Esophagus (tissue), 2 donors: ENCODE measurements around the gene RETREG1. TPM values are rescaled to one million over a fixed set of nuclear protein-coding genes. Genes with fewer than 3 reads are reported as not detected.

Experiments
- H3K27ac ChIP-seq, 2 donors: one replicate each; pipeline ENCODE4 v1.5.1; 2013; ENCODE audit warnings: low read depth in 2 of 2, mild to moderate bottlenecking in 2 of 2, inconsistent platforms in 1 of 2, low read length in 1 of 2, moderate library complexity in 1 of 2
- H3K27me3 ChIP-seq, 2 donors: one replicate each; pipeline ENCODE4 v1.6.1; 2013; ENCODE audit warnings: low read length in 2 of 2, control low read depth in 1 of 2, mild to moderate bottlenecking in 1 of 2; ENCODE audit not compliant: insufficient read depth in 2 of 2, control insufficient read depth in 1 of 2
- H3K36me3 ChIP-seq, 2 donors: one replicate each; pipeline ENCODE4 v1.6.1; 2013; ENCODE audit warnings: low read length in 1 of 2; ENCODE audit not compliant: control insufficient read depth in 2 of 2, insufficient read depth in 2 of 2
- H3K4me1 ChIP-seq, 2 donors: one replicate each; pipeline ENCODE4 v1.6.1; 2013; ENCODE audit warnings: low read length in 1 of 2; ENCODE audit not compliant: control insufficient read depth in 2 of 2, insufficient read depth in 2 of 2
- H3K4me3 ChIP-seq, 2 donors: one replicate each; pipeline ENCODE4 v1.5.1; 2013; ENCODE audit warnings: low read length in 2 of 2, mild to moderate bottlenecking in 2 of 2, low read depth in 1 of 2, moderate library complexity in 1 of 2
- H3K9me3 ChIP-seq, 2 donors: one replicate each; pipeline ENCODE4 v1.6.1; 2013; ENCODE audit warnings: mild to moderate bottlenecking in 2 of 2, low read depth in 1 of 2, low read length in 1 of 2, moderate library complexity in 1 of 2; ENCODE audit not compliant: control insufficient read depth in 2 of 2, insufficient read depth in 1 of 2
- WGBS, 2 donors: extraction: QIAGEN DNeasy Blood & Tissue Kit; methylation state at CpG; one replicate each; pipeline ENCODE4 v1.1.7; 2013; 5-methylcytosine and 5-hydroxymethylcytosine counted together
- polyA plus RNA-seq, 2 donors: library from polyadenylated mRNA; stranded (reverse); fragments of 200-250 nt; gene quantifications; one replicate each; pipeline ENCODE4 v1.2.3, GENCODE V29; 2013
- donor health status: healthy with polysubstance abuse.
- donor health status: Bipolar disorder and iron deficiency.

RETREG1 gene
- polyA plus RNA-seq, 2 donors: 1.0 TPM

DNA sequence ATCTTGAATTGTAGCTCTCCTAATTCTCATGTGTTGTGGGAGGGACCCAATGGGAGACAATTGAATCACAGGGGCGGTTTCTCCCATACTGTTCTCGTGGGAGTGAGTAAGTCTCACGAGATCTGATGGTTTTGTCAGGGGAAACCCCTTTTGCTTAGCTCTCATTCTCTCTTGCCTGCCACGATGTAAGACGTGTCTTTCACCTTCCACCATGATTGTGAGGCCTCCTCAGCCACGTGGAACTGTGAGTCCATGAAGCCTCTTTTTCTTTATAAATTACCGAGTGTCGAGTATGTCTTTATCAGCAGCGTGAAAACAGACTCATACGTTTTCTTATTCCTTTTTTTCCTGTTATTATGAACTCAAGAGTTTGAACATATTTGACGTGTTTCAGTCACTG is 39.1 kb downstream of the RETREG1 start:
- Histone ChIP-seq H3K4me3 (no peak overlapping the region), H3K36me3 (no peaks in the 10 kb centered on the region), H3K27ac (no peak overlapping the region), H3K9me3 (no peaks in the 10 kb centered on the region), H3K27me3 (no peaks in the 10 kb centered on the region), H3K4me1 (no peaks in the 10 kb centered on the region)
- WGBS, 2 donors: 89% methylated on average over 11 of the region's 11 CpGs

DNA sequence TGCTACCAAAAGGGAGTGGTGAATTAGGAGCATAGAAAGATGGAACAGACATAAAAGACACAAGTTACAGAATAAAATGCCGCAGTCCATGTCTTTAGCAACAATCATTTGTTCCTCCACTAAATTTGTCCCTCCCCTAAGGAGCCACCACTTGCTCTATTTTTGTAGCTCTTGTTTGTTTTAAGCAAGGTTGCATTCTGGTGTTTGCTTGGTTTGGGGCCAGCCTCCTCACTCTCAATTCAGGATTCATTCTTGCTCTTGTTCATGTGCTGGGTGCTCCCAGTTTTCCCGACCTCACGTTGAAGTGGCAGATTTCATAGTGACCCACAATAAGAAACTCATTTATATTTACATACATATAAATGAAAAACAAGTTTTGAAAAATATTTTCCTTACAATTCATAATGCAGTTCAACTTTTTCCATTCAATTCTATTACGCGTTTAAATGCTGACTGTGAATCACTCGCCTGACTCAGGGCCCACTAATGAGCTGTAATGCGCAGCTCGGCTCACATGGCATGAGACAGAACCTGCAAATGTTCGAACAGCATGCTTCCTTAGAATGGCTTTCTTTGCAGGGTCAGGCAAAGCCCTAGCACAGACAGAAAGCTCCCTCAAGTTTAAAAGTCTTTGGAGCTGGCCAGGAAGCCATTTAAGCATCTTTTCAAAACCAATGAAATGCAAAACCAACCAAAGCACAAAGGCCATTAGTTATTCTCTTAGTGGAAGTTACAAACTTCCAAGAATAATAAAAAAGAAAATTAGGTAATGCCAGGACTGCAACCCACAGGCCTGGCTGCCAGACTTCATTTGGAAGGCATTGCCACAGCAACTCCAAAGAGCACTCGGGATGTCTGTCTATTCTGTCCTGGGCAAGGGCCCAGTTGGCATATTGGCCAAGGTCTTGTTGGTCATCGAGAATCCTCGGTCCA is 41.7 kb downstream of the RETREG1 start:
- Histone ChIP-seq H3K36me3 (no peaks in the 10 kb centered on the region), H3K27me3 (no peaks in the 10 kb centered on the region), H3K4me1 (no peaks in the 10 kb centered on the region), H3K4me3 (no peak overlapping the region), H3K9me3 (no peaks in the 10 kb centered on the region), H3K27ac (peak overlapping the region in 1 of 2 donors; percentile 0)
- 60 to 67% methylated on average over 12 of the region's 12 CpGs for WGBS, 2 donors

DNA sequence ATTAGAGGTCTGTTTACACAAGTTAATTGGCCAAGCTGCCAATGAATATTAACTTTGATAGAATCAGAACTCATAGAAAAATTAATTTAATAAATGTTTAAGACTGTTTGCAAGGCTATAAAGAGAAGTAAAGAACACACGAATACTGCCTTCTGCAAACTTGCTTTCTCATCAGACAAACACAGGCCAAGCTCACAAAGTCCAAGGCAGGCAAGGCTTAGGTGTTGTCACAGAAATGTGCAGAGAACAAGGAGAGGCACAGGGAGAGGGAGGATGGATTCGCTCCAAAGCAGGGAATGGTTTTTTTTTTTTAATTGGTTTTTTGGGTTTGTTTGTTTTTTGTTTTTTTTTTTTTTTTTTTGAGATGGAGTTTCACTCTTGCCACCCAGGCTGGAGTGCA is 43.4 kb downstream of the RETREG1 start:
- Histone ChIP-seq H3K4me1 (no peaks in the 10 kb centered on the region), H3K27ac (no peak overlapping the region), H3K4me3 (no peak overlapping the region), H3K36me3 (no peaks in the 10 kb centered on the region), H3K9me3 (no peaks in the 10 kb centered on the region), H3K27me3 (no peaks in the 10 kb centered on the region)
- WGBS, 2 donors: 66 to 75% methylated on average over 2 of the region's 2 CpGs

DNA sequence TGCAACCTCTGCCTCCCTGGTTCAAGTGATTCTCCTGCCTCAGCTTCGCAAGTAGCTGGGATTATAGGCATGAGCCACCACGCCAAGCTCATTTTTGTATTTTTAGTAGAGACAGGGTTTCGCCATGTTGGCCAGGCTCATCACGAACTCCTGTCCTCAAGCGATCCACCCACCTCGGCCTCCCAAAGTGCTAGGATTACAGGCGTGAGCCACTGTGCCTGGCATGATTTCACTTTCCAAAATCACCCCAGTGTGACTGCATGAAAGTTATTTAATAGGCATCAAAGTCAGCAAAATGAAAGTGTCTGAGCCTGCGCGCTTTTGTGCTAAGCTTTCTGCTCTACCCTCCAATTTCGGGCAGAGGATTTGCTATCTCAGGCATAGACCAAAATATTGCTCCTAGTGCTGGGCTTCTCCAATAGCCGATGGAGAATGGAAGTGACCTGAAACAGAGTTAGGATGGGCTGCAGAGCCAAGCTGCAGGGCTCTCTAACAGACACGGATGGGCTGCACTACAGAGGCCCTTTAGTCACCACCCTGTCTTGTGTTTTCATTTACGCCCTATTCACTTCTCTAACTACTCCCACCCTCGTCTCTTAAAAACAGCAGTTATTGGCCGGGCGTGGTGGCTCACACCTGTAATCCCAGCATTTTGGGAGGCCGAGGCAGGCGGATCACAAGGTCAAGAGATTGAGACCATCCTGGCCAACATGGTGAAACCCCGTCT is 44.3 kb downstream of the RETREG1 start:
- WGBS, 2 donors: 93 to 95% methylated on average over 19 of the region's 19 CpGs
- no peaks in the 10 kb centered on the region for H3K27me3 ChIP-seq
- no peaks in the 10 kb centered on the region for H3K9me3 ChIP-seq
- H3K4me3 ChIP-seq: no peak overlapping the region
- no peaks in the 10 kb centered on the region for H3K36me3 ChIP-seq
- no peak overlapping the region for H3K27ac ChIP-seq
- H3K4me1 ChIP-seq: no peaks in the 10 kb centered on the region

DNA sequence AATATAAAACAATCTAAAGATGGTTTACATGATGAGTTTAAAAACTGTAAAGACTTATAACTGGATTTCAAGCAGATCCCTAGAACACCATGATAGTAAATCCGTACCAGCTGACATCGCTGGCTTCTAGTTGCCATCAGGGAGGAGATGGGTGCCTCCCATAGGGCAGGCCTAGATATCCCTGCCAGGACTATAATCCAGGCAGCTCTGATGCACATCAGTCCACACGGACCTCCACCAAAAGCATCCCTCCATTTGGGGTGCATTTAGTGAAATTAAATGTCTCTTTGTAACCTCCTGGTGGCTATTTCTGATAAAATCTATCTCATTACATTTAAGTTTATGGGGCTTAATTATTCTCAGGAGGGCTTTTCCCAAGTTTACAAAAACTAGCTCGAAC is 45.8 kb downstream of the RETREG1 start:
- no peaks in the 10 kb centered on the region for H3K36me3 ChIP-seq
- WGBS, 2 donors: 77 to 85% methylated on average over 4 of the region's 4 CpGs
- H3K4me1 ChIP-seq: no peaks in the 10 kb centered on the region
- H3K27me3 ChIP-seq: no peaks in the 10 kb centered on the region
- no peak overlapping the region for H3K4me3 ChIP-seq
- H3K9me3 ChIP-seq: no peaks in the 10 kb centered on the region
- H3K27ac ChIP-seq: no peak overlapping the region

DNA sequence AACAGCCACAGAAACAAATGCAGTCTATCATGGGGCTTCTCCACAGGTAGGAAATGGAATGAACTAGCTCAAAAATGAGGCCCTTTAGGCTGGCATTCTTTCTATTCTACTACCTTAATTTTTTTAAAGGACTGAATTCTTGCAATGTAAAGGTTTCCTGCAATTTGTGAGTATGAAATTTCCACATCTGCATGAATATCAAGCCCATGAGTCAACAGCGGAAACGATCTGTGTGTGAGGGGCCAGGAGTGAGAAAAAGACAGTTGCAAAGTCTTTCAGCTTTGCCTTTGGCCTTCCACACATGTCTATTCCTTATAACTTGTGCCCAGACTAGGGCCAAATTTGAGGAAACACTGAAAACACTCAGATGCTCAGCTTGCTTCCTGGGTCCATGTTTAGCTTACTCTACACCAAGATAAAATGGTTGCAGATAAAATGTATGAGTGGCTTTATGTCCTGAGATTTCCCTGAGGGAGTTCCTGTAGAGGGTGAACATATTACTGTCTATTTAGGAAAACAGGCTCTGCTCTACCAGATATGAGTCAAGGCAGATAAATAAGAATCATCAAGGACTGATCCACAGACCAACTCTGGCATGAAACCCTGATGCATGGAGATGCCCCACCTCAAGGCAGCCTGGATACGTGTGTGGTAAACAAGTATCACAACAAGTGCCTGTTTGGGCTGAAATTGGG is 46.5 kb downstream of the RETREG1 start:
- Histone ChIP-seq H3K9me3 (no peaks in the 10 kb centered on the region), H3K27ac (no peak overlapping the region), H3K4me3 (no peak overlapping the region), H3K27me3 (no peaks in the 10 kb centered on the region), H3K36me3 (no peaks in the 10 kb centered on the region), H3K4me1 (no peaks in the 10 kb centered on the region)
- WGBS, 2 donors: 76 to 84% methylated on average over 3 of the region's 3 CpGs

DNA sequence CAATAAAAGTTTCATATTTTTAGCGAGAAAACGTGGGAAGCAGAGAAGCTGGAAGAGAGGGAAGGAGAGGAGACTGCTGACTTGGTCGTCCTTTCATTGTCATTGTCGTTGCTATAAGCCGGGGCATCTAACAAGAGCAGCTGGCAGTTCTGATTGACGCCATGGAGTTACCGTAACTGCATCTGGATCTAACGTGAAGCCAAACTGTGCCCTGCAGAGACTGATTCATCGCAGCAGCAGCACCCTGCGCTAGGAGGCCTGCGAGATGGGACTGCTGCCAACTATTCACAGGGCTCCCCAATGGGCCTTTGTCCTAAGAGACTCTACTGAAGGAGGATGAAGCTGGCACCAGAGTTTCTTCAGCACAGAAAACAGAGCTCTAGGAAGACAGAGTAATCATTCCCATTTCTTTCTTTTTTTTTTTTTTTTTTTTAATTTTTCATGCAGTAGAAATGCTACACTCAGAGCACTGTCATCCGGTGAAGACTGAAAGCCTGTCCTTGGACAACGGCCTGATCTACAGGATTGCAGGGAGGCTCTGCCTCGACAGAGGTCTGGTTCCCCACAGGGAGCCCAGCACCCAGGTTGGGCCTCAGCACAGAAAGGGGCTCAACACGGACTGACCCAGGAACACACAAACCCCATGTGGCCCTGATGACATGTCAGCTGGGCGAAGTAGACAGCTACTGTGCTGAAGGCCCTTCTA is 47.8 kb downstream of the RETREG1 start:
- no peak overlapping the region for H3K4me3 ChIP-seq
- H3K27ac ChIP-seq: no peak overlapping the region
- no peaks in the 10 kb centered on the region for H3K9me3 ChIP-seq
- 62 to 65% methylated on average over 16 of the region's 16 CpGs for WGBS, 2 donors
- H3K27me3 ChIP-seq: no peaks in the 10 kb centered on the region
- H3K4me1 ChIP-seq: no peaks in the 10 kb centered on the region
- H3K36me3 ChIP-seq: no peaks in the 10 kb centered on the region

DNA sequence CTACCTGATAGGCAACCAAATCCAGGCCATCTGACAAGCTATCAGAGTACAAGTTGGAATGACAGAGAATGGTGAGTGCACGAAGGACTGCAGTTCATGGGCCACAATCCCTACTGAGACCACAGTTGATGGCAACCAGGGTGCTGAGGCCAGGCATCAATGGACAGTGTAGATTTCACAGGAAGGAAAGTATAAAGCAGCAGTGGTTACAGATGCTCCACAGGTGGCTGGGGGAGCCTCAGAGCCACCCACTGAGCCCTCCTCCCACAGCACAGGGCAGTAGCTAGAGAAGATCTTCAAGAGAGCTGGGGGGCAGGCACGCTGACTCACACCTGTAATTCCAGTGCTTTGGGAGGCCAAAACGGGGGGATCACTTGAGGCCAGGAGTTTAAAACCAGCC is 49.4 kb downstream of the RETREG1 start:
- Histone ChIP-seq H3K9me3 (no peaks in the 10 kb centered on the region), H3K36me3 (no peaks in the 10 kb centered on the region), H3K27me3 (no peaks in the 10 kb centered on the region), H3K4me3 (no peak overlapping the region), H3K27ac (no peak overlapping the region), H3K4me1 (no peaks in the 10 kb centered on the region)
- WGBS, 2 donors: 89 to 94% methylated on average over 3 of the region's 3 CpGs

DNA sequence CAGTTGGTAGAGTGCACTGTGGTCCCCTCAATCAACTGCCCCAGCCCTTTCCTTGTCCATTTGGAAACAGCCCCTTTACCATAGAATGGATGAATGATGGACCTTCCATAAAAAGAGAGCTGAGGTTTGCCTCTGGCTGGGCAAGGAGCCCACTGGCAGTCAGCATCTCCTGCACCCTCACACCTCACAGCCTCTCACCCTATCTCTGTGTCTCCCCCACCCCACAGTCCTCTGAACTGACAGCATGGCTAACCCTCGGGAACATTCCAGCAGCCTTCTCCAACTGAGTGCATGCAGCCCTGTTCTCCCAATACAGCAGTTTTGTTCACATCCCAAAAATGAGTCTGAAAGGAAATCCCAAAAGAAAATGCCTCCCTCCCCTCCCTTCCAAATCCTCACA is 51.7 kb downstream of the RETREG1 start:
- Histone ChIP-seq H3K27me3 (no peaks in the 10 kb centered on the region), H3K4me1 (no peaks in the 10 kb centered on the region), H3K4me3 (no peak overlapping the region), H3K9me3 (no peaks in the 10 kb centered on the region), H3K36me3 (no peaks in the 10 kb centered on the region), H3K27ac (no peak overlapping the region)
- 84 to 88% methylated on average over 1 of the region's 1 CpG for WGBS, 2 donors
